LHCN-M2 (cell line): ENCODE results near the gene CPT2. TPM values are rescaled to one million over a fixed set of nuclear protein-coding genes. Genes with fewer than 3 reads are reported as not detected.

Experiments used
- DNase-seq: peaks from one replicate; pipeline ENCODE4 v3.0.0-alpha.2; 2012; ENCODE audit warnings: low read depth
- total RNA-seq: library from RNA; depleted of rRNA; stranded (reverse); fragments of >200 nt; gene quantifications from 2 replicates; pipeline ENCODE4 v1.2.3, GENCODE V29; 2014; rRNA removed

CPT2 gene
- total RNA-seq, 1 experiment from 2014 or later: 17.5 TPM

GRCh38 chr1:53260631-53261247, 64.1 kb downstream of the CPT2 start:
- DNase-seq: no peak

- DNase-seq: no peak
Observed at GRCh38 chr1:53262000-53262399, 65.4 kb downstream of the CPT2 start.

Other genes starting within 250 kb of the CPT2 start
- not detected in 2 replicates for gene PODN, start 134.6 kb upstream of the CPT2 start, total RNA-seq
- gene SLC1A7, start 54.2 kb upstream of the CPT2 start, total RNA-seq: not detected in 2 replicates
- gene CZIB, start 23.8 kb downstream of the CPT2 start, total RNA-seq: 46.1 and 47.7 TPM in 2 replicates
- gene MAGOH, start 41.7 kb downstream of the CPT2 start, total RNA-seq: 31.7 and 36.5 TPM in 2 replicates
- gene LRP8, start 131.2 kb downstream of the CPT2 start, total RNA-seq: 7.7 and 10.0 TPM in 2 replicates